Ramos (cell line): ENCODE results near the gene PPP2R2B.

Experiments used
- in situ Hi-C: fragments of 300-500 bp; cut with MboI; formaldehyde crosslinking; loops from one replicate; pipeline ENCODE4 v1.14.3; 2022; ENCODE audit warnings: low sequenced_read_pairs; ENCODE audit not compliant: unreplicated experiment

PPP2R2B gene

DNA sequence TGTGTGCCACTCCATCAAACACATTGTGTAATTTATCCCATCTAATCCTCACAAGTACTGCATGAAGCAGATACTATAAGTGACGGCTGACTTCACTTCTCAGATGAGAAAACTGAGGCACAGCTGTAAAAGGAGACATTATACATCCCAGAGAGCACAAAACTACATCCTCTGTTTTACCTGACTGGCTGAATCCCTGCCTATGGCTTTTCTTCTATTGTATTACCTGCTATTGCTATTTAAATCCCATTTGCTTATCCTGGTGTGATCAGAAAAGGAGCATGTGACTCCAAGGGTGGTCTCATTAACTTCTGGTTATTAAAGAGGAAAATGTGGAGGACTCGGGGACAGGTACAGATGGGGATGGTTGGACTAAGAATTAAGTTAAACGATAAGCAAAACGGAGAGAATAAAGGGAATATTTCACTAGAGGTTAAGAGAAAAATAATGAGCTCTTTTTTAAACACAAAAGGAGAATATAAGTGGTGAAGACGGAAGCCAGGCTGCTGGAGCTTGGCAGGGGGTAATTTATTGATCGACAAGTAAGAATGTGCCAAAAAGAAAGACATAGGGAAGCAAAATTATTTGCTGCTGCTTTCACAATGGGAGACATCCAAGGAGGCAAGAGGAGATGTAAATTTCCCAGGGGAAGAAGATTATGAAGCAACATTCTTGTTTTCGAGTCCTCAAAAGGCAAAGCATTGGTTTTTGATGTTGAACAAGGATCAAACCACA is 206.8 kb downstream of the PPP2R2B start:
- in situ Hi-C loops, result loop anchor here (25.0 kb wide), 1 partner anchor 291 kb away; no protein-coding TSS in a partner anchor

DNA sequence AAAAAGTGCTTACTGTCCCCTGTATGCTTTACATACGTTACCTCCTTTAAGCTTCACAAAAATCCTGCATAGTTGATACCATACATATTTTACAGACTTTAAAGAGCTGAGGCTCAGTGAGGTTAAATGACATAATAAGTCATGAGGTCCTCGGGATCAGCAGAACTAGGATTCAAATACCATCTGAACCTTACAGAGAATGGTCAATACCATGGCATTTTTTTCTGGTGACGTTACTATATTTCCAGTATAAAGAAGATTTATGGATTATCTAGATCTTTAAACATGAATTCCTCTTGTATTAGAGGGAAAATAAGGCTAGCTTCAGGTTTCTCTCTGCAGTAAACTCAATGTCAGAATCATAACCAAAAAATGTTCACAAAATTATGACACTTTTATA is 208.9 kb downstream of the PPP2R2B start:
- in situ Hi-C loops, result loop anchor here (25.0 kb wide), 1 partner anchor 293 kb away; no protein-coding TSS in a partner anchor

DNA sequence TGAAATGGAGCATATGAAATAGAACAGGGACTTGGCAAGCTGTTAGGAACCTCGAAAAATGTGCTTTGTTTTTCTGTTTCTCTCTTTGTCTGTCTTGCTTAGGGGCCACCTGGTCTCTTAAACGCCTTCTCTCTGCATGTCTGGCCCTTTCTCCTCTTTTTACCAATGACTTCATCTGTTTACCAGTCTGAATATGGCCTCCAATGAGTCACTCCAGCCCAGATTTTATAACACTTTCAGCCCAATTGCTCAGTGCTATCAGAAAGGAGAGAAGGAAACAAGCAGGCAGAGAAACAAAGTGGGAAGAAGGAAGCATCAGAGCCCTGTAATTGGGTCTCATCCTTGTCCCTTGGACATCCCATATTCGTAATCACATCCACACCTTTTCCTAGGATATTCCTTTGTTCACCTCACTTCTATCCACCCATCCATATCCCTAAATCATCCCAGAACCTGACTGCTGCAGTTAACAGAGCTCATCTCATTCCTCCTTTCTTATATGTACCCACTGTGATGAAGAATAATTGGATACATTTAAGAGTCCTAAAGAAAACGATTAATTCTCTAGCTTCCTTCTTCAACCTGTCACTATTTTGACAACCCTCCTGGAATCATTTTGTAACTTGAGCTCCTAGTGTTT is 210.8 kb downstream of the PPP2R2B start:
- in situ Hi-C loops, result loop anchor here (25.0 kb wide), 1 partner anchor 295 kb away; no protein-coding TSS in a partner anchor

DNA sequence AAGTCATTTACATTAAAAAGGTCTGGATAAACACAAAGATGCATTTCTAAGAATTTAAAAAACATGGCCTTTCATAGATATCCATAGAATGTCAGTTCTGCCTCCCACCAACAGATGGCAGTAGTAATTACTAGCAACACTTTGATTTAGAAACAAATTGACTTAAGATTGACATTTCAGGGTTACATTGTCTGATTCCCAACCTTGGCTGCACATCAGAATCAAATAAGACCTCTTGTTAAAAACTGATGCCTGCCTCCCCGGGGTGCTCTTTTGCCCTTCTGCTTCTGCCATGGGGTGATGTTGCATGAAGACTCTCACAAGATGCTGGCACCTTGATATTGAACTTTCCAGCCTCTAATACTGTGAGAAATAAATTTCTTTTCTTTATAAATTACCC is 216.3 kb downstream of the PPP2R2B start:
- in situ Hi-C loops, result loop anchor here (25.0 kb wide), 1 partner anchor 300 kb away; no protein-coding TSS in a partner anchor

DNA sequence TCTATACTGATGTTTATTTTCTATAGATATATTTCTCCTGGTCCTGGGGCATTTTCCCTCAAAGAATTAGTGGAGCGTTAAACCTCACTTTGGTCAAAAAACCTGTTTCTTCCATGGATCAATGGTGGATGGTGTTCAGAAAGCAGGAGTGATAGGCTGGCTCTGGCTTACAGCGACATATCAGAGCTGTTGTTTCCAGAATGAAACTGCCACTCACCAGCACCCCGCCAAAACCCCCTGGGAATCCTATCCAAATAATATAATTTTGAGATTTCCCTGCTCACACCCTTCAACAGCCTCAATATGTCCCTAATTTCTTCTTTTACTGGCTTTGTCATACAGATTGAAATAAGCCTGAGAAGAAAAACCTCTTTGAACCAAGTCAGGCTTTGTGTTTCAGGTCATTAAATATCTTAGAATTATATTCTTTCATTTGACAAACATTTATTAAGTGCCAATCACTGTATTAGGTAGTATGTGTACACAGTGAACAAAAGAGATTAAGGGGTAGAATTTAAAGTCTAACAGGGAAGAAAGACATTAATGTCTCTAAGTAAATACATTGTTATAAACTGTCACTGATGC is 218.1 kb downstream of the PPP2R2B start:
- in situ Hi-C loops, result loop anchor here (25.0 kb wide), 1 partner anchor 302 kb away; no protein-coding TSS in a partner anchor

DNA sequence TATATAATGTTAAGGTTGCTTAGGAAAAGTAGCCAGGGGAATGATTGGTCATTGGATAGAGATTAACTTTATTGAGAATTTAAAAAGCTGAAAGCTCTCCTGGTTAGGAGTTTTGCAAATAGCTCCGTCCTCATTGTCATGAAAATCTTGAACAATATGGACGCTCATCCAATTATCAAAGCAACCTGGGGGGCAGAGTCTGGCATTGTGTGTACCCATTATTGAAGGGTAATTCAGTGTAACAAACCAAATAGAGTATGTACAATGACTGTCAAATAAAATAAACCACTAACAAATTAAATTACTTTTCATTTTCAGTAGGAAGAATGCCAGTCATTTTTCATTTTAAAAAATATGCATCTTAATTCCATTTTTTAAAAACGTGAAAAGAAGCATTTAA is 218.6 kb downstream of the PPP2R2B start:
- in situ Hi-C loops, result loop anchor here (25.0 kb wide), 1 partner anchor 302 kb away; no protein-coding TSS in a partner anchor

DNA sequence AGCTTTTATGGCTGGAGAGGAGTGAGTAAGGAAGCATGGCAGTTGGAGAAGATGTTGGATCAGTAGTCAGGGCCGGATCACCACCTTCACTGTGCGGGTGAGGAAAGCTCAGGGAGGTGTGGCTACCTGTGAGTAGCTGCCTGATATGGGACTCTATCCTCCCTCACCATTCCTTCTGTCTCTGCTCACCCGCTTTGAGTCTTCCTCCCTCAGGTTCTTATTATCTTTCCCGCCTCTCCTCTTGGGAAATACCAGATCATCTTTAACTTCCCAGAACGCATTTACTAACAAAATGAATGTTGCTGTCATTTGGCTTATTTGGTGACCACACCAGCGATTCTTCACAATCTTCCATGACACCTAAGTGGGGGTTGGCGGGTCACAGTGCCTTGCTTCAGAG is 221.9 kb downstream of the PPP2R2B start:
- in situ Hi-C loops, result loop anchor here (25.0 kb wide), 1 partner anchor 306 kb away; no protein-coding TSS in a partner anchor

DNA sequence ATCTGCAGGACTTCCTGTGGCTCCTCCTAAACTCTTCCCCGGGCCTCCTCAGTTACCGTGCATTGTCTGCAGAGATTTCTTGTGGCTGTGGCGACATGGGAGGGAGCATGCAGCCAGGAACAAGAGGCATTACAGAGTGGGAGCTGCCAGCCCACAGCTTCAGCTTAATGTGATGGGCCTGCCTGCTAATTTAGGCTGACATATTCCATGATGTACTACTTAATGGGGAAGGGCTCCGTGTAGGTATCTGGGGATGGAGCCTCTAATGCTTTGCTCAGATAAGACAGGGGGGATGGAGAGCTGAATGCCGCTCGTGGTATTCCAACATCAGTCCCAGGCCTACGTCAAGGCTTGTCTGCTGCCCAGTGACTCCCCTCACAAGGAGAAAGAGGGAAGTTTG is 225.0 kb downstream of the PPP2R2B start:
- in situ Hi-C loops, result loop anchor here (25.0 kb wide), 1 partner anchor 309 kb away; no protein-coding TSS in a partner anchor

DNA sequence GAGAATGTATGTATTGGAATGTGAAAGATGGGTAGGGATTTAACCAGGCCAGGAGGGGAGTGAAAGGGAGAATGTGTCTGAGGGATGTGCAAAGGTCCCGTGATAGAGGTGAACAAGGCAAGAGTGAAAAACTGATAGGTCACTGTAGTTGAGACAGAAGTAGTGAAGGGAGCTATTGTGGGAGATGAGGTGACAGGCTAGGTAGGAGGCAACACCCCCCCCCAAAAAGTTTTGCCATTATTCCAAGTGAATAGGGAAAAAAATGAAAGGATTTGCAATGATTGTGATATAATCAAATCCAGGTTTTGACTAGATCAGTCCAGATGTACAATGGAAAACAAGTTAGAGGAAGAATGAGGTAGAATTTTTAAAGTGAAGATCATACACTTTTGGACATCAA is 226.0 kb downstream of the PPP2R2B start:
- in situ Hi-C loops, result loop anchor here (25.0 kb wide), 1 partner anchor 310 kb away; no protein-coding TSS in a partner anchor

DNA sequence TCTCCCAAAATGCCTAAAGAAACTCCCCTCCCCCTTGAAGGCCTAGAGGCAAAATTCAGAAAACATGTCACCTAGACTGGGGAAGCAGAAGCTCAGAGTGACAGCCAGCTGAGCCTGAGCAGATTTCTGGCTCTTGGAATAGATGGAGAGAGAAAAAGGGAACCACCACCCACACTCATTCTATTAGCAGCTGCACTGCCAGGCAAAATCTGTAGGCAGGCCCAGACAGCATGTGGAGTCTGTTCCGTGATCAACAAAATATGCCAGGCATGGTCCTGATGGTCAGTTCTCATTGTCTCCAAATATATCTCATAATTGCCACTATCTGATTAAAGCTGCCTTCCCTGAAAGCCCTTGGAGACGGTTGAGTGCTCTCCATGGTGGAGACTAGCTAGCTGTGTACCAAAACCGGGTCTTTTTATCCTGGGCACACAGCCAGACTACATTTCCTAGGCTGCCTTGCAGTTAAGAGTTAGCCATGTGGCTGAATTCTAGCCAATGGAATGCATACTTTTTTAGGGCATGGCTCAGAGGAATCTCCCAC is 230.8 kb downstream of the PPP2R2B start:
- in situ Hi-C loops, result no loop called here

DNA sequence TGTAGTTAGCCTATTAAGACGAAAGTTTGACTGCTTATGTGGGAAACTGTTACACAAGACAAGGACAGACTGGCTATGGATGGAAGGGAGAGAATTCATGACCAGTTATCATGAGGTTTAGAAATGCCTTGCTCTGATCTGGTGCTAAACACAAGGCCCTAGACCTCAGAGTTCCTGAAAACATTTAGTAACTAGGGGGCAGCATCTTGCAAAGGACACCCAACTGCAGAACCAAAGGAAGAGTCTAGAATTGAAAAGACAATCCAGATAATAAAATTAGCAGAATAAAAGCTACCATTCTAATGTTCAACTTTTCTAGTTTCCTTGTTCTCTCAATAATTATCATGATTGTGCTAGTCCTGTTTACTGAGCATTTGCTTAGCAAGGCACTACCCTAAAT is 232.1 kb downstream of the PPP2R2B start:
- in situ Hi-C loops, result no loop called here

DNA sequence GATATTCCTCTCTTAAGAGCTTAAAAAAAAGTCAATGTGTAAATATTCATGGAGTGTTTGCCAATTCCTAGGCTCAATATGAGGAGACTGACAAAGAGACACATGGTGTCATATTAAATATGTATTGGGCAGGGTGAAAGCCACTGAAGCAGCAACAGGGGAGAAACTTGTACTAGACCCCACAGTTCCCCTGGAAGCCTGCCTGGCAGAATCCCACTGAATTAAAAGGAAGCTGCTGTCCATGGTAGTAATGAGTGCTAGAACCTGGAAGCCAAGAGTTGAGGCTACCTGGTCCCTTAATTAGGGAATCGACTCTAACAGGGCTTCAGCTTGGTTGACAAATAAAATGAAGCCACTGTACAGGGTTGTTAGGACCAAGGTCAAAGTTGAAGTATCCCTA is 233.2 kb downstream of the PPP2R2B start:
- in situ Hi-C loops, result no loop called here

DNA sequence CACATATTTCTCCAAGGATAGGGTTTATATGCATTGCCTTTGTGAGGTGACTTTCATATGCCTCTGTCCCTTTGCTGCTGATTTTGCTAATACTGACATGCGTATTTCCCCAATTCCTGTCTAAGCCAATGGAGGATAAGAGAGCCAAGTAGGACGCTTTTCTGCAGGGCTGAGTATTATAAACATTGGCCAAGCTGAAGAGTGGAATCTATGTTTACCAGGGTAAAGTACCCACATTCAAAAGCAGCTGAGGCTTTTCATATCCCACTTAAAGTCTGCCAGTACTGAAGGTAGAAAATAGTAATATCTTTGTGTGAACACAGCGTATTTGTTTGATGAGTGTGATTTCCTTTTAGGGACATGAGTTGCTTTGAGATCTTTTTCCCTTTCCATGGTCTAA is 233.7 kb downstream of the PPP2R2B start:
- in situ Hi-C loops, result no loop called here

DNA sequence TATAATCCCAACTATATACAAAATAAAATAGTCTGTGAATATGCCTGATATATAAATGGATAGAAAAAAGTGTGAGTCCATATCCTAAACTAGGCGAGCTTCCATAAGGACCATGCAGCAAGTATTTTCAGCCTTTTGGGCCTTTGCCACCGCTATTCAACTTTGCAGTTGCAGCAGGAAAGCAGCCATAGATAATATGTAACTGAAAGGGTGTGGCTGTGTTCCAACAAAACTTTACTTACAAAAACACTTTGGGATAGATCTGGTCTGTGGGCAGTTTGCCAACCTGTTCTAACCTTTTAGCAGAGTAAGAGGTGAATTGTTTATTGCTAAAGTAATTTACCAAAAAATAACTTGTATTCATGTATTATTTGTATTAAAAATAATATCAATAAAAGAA is 234.8 kb downstream of the PPP2R2B start:
- in situ Hi-C loops, result no loop called here

DNA sequence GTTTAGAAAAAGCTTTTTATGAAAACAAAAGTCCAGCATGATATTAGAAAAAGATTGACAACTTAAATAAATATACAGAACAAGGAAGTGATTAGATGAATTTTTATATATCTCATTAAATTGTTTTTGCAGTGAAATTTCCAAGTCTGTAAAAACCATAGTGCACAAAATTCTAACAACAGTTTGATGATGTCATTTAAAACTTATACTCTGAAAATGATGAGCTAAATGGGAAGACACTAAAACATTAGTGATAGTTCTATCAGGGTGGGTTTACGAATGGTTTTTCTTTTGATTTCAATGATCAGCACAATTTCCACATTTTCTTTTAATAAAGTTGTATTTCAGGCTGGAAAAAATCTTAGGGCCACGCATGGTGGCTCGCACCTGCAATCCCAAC is 236.1 kb downstream of the PPP2R2B start:
- in situ Hi-C loops, result no loop called here

DNA sequence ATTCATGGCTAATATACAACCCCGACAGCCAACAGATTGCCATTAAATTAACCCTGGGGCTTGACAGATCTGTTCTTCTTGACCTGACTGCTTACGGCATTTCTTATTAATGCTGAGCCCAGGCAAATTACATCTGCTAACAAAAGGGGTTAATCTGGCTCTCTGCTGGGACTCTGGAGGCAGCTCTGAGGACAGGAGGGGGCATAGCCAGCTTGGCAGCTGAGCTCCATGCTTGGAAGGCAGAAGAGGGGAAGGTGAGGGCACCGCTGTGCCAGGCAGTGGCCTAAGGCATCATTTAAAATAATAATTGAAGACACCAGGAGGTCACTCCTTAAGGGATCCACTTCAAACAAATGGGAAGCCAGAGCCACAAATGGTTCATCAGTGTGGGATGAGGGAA is 236.6 kb downstream of the PPP2R2B start:
- in situ Hi-C loops, result no loop called here

DNA sequence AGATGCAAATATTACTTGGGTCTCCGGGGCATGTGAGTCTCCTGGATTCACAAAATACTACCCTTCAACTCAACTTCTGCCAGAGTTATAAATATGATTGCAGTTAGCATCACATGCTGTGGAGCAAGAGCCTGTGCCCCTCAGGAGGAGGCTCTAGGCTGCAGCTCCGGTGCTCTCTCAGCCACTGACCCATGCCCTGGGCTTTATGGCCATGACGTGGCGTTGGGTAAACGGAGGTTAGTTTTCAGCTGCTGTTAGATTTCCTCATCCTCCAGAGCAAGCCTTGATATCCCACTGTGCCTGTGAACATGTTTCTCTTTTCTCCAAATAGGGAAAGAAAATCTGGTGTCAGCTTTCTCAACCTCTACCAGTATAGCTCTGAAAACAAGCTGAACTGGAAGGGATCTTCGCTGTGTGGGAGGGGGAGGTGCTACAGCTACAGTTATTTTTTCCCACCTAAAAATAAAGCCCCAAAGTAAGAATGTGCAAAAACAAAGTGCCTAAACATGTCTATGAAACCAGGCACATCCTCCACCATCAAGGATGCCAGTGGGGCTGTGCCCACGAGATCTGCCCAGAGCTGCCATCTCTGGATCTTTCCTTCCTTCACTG is 238.2 kb downstream of the PPP2R2B start:
- in situ Hi-C loops, result no loop called here

DNA sequence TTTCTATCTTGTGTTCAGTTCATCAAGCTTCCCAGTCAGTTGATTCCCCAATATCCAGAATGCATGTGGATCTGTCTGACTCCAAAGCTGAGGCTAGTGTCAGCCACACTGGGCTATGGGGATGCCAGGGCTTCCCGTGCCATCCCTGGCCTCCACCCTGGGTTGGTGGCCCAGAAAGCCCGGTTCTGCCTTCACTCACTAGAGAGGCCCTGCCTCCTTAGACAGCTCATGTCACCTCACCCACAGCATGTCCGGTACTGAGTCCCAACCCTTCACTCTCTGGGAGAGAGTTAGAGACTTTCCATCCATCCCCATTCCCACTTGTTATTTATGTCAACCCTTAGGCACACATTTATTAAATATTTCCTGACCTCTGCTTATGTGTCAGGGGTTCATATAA is 243.1 kb downstream of the PPP2R2B start:
- in situ Hi-C loops, result no loop called here

DNA sequence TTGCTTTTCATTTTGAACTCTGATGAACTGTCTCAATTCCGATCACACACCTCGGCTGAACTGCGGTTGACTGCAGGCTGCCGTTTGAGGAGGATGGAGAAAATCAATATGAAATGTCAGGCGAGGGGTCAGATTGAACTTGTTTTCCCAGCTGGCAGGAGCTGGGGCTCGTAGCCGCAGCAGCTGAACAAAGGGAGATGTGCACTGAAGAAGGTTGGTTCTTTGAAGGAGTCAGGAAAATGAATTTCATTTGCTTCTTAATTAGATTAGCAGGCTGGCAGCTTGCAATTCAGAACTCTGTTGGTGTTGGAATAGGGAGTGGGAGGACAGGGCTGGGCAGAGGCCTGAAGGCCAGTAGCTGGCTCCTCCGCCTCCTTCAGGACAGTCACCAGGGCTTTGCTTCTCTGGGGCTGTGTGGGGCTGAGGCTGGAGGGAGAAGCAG is 245.2 kb downstream of the PPP2R2B start:
- in situ Hi-C loops, result no loop called here

DNA sequence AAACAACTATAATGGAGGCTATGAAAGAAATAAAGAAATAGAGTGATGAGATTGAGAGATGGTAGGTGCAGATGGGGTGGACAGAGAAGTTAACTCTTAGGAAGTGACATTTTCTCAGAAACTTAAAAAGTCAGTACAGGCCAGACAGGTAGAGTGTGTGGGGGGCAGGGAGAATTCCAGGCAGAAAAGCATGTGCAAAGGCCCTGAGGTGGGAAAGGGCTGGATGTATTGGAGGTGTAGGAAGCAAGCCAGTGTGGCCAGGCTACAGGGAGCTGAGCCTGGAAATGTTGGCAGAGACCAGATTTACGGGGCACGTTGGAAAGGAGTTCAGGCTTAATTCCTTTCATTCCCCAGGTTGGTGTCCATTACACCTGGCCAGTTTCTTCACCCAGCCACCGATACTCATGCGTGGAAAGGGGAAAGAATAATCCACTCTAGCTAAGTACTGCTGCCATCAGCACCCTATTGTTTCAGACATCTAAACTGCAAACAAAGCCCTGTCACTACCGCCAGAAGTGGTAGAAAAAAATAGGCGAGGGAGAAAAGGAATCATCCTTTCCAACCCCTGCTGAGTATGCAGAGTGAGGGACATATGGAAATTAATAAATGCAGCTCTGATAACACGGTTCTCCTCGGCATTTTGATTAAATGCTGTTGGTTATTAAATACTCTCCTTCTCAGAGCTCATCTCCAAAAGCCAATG is 245.8 kb downstream of the PPP2R2B start:
- in situ Hi-C loops, result no loop called here
